Activated CD4-positive, alpha-beta T cell treated with anti-CD3 and anti-CD28 coated beads, Interleukin-2, amount 10 ng/mL, durations not matched to agents 24 days and 14 days (primary cell): ENCODE results near the gene LTF. TPM values are rescaled to one million over a fixed set of nuclear protein-coding genes. Genes with fewer than 3 reads are reported as not detected.
"Not testable (repeated sequence)": the region's sequence is repeated elsewhere in the genome, so short reads cannot be mapped to it uniquely, and the experiment has no call there.

Source experiments
- DNase-seq: peaks from one replicate; pipeline ENCODE4 v3.0.0; 2022
- H3K27ac Mint-ChIP-seq: one replicate; pipeline ENCODE4 v1.8.0; 2022; ENCODE audit warnings: mild to moderate bottlenecking, mixed read lengths
- H3K27me3 Mint-ChIP-seq: one replicate; pipeline ENCODE4 v1.8.0; 2022; ENCODE audit warnings: mixed read lengths
- H3K36me3 Mint-ChIP-seq: one replicate; pipeline ENCODE4 v1.8.0; 2022; ENCODE audit warnings: low read depth, mild to moderate bottlenecking, mixed read lengths
- H3K4me1 Mint-ChIP-seq: one replicate; pipeline ENCODE4 v1.8.0; 2021; ENCODE audit warnings: mixed read lengths
- H3K4me3 Mint-ChIP-seq: one replicate; pipeline ENCODE4 v1.8.0; 2022; ENCODE audit warnings: mild to moderate bottlenecking, moderate library complexity, mixed read lengths
- H3K9me3 Mint-ChIP-seq: one replicate; pipeline ENCODE4 v1.8.0; 2021; ENCODE audit warnings: mixed read lengths
- intact Hi-C: fragments of 100-400 bp; cut with micrococcal nuclease; formaldehyde crosslinking; loops from one replicate; pipeline ENCODE4 v1.15.1; 2023
- total RNA-seq: library from RNA; stranded (reverse); gene quantifications from 2 replicates; pipeline ENCODE4 v1.2.3, GENCODE V29; 2022

The LTF gene
- total RNA-seq, 1 donor from 2014 or later: not detected

DNA sequence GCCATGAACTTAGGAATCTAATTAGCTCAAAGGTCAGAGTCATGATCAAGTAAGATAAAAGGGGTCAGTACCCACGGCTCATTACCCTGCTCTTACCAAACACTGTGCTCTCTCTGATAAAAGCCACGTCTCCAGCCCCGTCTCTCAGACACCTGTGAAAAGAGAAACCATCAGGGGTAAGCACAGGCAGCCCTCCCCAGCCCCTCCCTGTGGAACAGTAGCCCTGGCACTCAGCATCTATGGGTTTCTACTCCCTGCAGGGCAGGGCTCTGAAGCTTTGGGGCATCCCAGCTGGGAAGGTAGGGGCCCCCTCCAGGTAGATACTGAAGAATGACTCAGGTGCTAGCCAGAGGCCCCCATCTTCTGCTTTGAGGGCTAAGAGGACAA is 10.5 kb downstream of the LTF start:
- Mint-ChIP-seq H3K27ac (no peak overlapping the region), H3K36me3 (no peaks in the 10 kb centered on the region), H3K9me3 (no peaks in the 10 kb centered on the region), H3K4me1 (peaks cover 2% of the 10 kb centered on the region), H3K4me3 (no peak overlapping the region), H3K27me3 (peaks cover 36% of the 10 kb centered on the region)
- intact Hi-C loops: no loop called here
- no peak for DNase-seq

DNA sequence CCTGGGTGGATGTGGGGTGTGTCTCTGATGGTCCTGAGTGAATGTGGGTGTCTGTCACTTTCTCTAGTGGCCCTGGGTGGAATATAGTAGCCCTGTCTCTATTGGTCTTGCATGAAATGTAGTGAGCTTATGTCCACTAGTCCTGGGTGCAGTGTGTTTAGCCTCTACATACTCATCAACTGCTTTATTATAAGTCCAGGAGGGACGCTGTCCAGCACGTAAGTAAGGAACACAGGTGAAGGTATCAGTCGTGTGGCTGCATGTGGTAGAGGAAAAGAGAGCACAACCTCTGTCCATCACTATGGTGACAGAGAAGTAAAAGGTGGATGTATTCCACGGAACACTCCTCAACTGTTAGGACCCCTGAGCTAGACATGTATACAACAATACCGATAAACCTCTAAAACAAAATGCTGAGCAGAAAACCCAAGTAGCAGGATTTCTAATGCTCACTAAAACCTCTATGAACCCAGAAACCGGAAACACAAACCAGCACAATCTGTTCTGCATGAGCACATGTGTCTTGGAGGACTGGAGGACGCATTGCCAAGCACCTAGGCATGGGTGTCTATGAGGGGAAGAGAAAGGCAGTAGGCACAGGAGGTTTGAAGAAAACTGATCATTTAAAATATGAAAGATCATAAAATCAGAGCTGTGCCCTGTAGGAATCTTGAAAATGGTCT is 11.0 kb downstream of the LTF start:
- H3K4me3 Mint-ChIP-seq: no peak overlapping the region
- H3K36me3 Mint-ChIP-seq: no peaks in the 10 kb centered on the region
- H3K9me3 Mint-ChIP-seq: no peaks in the 10 kb centered on the region
- H3K27me3 Mint-ChIP-seq: peaks cover 38% of the 10 kb centered on the region
- intact Hi-C loops: no loop called here
- no peak for DNase-seq
- H3K27ac Mint-ChIP-seq: no peak overlapping the region
- peaks cover 2% of the 10 kb centered on the region for H3K4me1 Mint-ChIP-seq

DNA sequence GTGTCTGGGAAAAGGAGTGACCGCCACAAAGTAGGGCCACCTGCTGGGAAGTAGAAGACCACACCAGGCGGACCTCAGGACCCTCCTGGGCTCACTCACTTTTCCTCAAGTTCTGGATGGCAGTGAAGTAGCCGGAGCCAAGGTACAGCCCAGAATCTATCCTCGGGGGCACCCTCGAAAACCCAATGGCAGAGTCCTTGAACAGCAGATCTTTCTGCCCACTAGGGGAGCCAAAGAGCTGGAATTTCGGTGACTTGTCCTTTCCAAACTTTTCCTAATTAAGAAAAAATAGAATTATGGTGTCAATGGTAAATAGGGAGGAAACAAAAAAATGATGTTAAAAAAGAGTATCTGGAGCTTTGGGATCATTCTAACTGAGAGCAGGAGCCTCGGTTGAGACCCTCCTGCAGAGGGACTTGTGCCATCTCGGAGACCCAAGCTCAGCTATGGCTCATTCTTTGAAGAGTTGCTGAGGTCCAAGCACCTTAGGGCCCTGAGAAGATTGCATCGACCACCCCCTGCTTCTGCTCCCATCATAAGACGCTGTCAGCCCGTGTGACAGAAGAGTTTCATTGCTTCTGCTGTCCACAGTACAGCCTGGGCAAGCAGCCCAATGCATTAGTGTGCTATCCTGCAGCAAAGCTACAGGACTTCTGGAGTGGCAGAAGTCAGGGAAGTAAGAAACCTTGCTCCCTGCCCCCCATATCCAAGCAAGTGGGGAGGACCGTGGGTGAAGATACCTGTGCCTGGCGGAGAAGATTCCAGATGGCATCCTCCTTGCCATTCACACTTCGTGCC is 14.8 kb downstream of the LTF start:
- Mint-ChIP-seq H3K9me3 (no peaks in the 10 kb centered on the region), H3K4me3 (no peak overlapping the region), H3K36me3 (no peaks in the 10 kb centered on the region), H3K4me1 (peaks cover 2% of the 10 kb centered on the region), H3K27ac (no peak overlapping the region), H3K27me3 (peaks cover 44% of the 10 kb centered on the region)
- DNase-seq: no peak
- intact Hi-C loops: no loop called here

DNA sequence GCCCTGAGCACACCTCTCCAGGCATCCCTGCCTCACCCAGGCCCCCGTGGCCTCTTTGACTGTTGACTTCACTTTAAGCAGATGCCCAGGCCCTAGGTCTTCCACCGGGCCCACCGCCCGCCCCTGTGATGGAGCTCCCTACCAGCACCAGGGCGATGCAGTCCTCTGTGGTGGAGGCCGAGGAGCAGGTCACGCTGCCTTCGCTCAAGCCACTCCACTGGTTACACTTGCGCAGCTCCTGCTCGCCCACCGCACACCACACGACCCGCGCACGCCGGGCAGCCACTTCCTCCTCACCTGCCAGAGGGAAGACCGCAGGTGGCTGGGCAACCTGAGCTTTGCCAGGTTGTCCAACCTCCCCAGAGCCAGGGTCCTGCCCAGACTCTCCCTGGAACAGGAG is 16.0 kb downstream of the LTF start:
- no peak for DNase-seq
- Mint-ChIP-seq H3K27me3 (peaks cover 38% of the 10 kb centered on the region), H3K4me3 (no peak overlapping the region), H3K27ac (no peak overlapping the region), H3K36me3 (no peaks in the 10 kb centered on the region), H3K9me3 (no peaks in the 10 kb centered on the region), H3K4me1 (peaks cover 5% of the 10 kb centered on the region)
- intact Hi-C loops: no loop called here

DNA sequence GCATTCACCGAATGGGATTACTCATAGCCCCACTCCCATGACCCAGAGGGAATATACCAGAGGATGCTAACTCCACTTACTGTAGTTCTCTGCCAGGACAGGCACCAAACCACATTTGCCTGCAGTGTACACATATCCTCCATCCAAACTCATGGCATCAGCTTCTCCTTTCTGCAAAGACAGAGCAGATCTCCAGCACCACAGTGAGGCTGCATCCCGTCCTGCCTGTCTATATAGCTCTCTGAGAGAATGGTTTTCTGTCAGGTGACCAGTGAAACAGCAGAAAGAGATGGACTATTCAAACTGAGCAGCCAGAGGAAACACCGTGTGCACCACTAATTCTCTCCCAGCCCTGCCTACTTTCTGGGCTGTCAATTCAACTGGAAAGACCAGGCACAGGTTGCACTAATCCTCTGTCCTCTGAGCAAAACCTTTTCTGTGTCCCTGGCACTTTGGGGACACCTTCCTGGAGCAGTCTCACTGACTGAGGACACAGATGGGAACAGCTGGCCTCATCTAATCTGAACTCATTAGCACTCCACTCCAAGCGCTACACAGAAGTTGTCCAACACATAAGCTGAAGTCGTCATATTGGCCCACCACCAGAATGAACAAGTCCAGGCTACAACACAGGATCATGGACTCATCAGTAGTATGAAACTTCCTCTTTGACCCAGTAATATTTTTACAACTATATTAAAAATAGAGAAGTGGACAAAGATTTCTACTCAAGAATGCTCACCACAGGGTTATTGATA is 17.3 kb downstream of the LTF start:
- DNase-seq: no peak
- H3K27ac Mint-ChIP-seq: no peak overlapping the region
- no peaks in the 10 kb centered on the region for H3K9me3 Mint-ChIP-seq
- H3K36me3 Mint-ChIP-seq: no peaks in the 10 kb centered on the region
- H3K27me3 Mint-ChIP-seq: peaks cover 26% of the 10 kb centered on the region
- no peak overlapping the region for H3K4me3 Mint-ChIP-seq
- intact Hi-C loops: no loop called here
- H3K4me1 Mint-ChIP-seq: peaks cover 4% of the 10 kb centered on the region

DNA sequence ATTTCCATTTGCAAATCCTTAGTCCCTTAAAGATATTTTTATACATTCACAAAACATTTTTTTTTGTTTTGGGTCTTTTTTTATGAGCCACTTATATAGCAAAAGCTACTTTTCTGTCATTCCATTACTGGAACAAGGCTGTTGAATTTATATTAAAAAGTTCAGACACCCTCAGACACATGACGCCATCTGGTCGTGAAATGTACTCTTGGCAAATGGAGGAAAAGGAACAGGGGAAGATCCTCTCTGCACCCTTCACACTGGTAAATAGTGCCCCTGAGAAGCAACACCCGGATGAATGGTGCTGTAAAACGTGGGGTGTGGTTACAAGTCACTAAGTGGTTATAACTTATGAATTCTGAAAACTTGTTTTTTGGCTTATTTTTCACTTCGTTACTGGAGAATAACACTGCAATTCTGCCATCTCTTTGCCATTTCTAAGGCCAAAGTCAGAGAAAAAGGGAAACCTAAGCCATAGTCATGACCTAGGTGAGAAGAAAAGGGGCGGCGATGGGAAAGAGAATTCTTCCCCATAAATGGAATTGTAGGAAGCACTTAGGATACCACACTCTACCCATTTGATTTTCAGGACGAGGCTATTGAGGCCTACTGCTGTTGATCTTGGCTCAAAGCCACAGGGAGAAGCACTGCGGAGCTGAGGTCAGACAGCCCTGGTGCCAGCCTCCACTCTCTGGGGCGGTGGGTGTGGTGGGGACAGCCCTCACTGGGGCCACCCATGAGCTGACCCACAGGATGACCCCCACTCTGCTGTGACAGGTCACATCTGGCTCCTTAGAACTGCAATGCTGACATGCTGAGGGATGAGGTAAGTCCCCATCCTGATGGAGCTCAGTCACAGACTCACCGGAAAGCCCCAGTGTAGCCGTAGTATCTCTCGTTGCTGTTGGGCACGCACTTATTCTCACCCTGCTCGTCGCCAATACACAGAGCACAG is 21.9 kb downstream of the LTF start:
- H3K27me3 Mint-ChIP-seq: peaks cover 7% of the 10 kb centered on the region

DNA sequence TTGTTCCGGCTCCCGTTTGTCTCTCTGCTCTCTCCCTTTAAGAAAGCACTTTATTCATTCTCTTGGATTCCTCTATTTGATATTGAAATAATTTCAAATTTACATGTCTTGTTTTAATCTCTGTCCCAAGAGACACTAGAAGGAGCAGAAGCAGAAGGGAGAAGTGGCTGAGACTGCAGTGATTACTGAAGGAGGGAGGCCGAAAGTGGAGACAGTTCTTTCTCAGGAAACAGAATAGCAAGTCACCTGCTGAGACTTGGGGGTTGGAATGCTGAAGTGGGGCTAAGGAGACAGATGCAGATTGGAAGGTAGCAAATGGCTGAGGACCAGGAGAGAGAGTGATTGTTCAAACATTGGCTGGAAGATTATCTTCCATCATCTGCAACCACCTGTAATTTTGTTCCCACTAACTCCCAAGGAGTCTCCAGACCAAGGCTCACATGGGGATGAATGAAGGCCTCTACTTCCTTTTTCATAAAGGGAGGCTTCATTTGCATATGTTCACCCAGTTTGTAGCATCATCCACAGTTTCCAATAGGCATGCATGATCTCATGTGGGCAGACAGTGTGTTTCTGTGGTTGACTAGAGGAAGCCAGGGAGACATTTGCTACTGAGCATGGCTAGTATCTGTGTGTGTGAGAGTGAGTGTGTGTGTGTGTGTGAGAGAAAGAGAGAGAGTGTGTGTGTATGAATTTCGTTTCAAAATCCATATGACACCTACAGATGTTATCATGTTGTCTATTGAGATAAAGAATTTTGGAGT is 24.0 kb downstream of the LTF start:
- Mint-ChIP-seq H3K27me3 (no peaks in the 10 kb centered on the region), H3K27ac (peak overlapping the region; percentile 10), H3K4me1 (peaks cover 25% of the 10 kb centered on the region), H3K9me3 (no peaks in the 10 kb centered on the region), H3K4me3 (peak overlapping the region; percentile 4), H3K36me3 (no peaks in the 10 kb centered on the region)
- intact Hi-C loops: loop anchor here (2.0 to 5.0 kb wide), 4 partner anchors 62 to 498 kb away; partner anchors contain the start of genes CCR1 and CXCR6
- DNase-seq: peak; percentile 85

More for the DNA sequence above, 21.9 kb downstream of the LTF start:
- intact Hi-C loops: loop anchor here (5.0 kb wide), 3 partner anchors 236 to 501 kb away; partner anchors contain the start of genes CCR1 and CXCR6
- no peak overlapping the region for H3K4me3 Mint-ChIP-seq
- no peak overlapping the region for H3K27ac Mint-ChIP-seq
- peaks cover 25% of the 10 kb centered on the region for H3K4me1 Mint-ChIP-seq
- H3K9me3 Mint-ChIP-seq: no peaks in the 10 kb centered on the region
- DNase-seq: peak; percentile 85
- no peaks in the 10 kb centered on the region for H3K36me3 Mint-ChIP-seq

DNA sequence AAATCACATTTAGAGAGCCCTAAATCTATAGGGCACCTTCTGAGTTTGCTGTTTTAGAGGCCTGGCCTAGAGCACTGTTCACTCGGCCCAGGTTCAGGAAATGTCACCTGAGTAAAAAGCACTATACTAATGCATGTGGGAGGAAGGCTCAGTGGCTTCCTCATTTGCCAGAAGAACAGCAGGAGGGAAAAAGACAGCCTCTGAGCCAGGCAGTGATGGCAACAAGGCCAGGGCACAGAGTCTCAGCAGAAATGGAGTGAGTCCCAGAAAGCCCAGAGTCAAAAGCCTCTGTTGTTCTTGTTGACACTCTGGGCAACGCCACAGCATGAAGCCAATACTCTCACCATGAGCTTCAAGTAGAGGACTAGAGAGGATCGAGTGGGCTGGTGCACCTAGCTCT is 25.9 kb downstream of the LTF start:
- H3K4me3 Mint-ChIP-seq: no peak overlapping the region
- peaks cover 2% of the 10 kb centered on the region for H3K27me3 Mint-ChIP-seq
- intact Hi-C loops: no loop called here
- no peaks in the 10 kb centered on the region for H3K9me3 Mint-ChIP-seq
- H3K4me1 Mint-ChIP-seq: peaks cover 22% of the 10 kb centered on the region
- no peak overlapping the region for H3K27ac Mint-ChIP-seq
- DNase-seq: no peak
- H3K36me3 Mint-ChIP-seq: no peaks in the 10 kb centered on the region

DNA sequence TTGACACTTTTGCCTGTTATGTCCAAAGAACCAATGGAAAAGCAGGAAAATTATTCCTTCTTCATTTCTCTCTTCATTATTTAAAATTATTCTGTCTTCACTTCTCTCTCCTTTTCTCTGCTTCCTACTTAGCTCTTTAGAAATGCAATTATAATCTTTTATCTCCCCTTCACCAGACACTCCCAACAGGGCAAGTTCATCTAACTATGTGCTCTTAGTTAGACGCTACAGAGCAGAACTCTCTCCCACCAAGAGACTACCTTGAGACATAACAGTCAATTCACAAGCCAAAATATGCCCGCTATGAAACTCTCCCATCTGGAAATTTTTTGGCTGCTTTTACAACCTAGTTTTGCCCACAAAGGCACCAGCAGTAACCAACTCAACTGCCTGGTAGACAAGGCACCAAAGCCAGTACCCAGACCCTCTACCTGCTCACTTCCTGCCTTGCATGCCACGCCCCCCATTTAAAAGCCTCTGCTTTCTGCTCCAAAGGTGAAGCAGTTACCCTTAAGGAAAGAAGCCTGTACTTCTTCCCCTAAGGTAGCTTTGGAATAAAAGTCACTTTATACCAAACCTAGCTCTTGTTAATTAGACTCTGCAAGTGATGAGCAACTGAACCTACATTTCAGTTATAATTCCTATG is 29.5 kb downstream of the LTF start:
- H3K27me3 Mint-ChIP-seq: peaks cover 2% of the 10 kb centered on the region
- H3K36me3 Mint-ChIP-seq: no peaks in the 10 kb centered on the region
- no peaks in the 10 kb centered on the region for H3K9me3 Mint-ChIP-seq
- peaks cover 5% of the 10 kb centered on the region for H3K4me1 Mint-ChIP-seq
- intact Hi-C loops: no loop called here
- no peak overlapping the region for H3K27ac Mint-ChIP-seq
- no peak overlapping the region for H3K4me3 Mint-ChIP-seq
- no peak for DNase-seq

DNA sequence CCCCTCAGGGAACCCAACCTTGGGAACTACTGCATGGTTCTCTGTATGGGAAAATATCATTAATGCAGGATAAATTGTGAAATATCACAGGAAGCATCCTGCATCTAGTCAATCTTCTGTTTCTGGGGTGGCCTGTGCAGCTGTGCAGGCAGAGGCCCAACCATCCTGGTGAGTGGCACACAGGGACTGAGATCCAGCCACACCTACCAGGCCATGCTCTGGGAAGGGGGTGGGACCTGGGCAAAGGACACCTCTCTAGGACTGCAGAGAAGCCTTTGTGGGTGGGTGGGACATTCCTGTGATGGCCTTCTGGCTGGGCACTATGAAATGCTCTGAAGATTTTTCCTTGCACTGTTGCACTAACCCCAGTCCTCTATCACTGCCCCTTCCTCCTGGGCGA is 30.9 kb downstream of the LTF start:
- Mint-ChIP-seq H3K36me3 (no peaks in the 10 kb centered on the region), H3K9me3 (no peaks in the 10 kb centered on the region), H3K4me1 (peaks cover 4% of the 10 kb centered on the region), H3K4me3 (no peak overlapping the region), H3K27me3 (peaks cover 5% of the 10 kb centered on the region), H3K27ac (no peak overlapping the region)
- no peak for DNase-seq
- intact Hi-C loops: no loop called here

DNA sequence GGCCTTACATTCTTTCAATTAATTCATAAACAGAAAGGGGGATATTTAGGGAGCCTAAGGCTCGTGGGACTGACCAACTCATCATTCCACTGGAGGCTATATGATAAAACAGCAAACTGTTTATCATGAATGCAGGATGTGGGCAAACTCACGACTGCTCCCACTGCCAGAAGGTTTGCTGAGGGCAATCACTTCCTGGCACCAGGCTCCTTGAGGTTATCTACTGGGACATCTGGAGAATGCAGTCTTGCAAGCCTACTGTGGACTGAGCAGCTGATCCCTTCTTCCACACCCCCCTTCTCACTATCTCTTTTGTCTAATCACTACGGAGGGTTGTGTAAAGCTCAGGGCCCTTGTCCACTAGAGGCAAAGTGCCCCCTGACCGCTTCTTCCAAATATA is 31.6 kb downstream of the LTF start:
- H3K27ac Mint-ChIP-seq, H3K4me1 Mint-ChIP-seq, H3K36me3 Mint-ChIP-seq, H3K4me3 Mint-ChIP-seq, H3K27me3 Mint-ChIP-seq, intact Hi-C loops, H3K9me3 Mint-ChIP-seq, DNase-seq: not testable (repeated sequence)

DNA sequence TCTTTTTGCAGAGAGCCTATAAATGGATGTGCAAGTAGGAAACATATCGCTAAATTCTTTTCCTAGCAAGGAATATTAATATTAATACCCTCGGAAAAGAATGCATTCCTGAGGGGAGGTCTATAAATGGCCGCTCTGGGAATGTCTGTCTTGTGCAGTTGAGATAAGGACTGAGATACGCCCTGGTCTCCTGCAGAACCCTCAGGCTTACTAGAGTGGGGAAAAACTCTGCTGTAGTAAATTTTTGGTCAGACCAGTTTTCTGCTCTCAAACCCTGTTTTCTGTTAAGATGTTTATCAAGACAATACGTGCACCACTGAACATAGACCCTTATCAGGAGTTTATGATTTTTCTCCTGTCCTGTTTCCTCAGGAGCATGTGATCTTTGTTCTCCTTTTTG is 32.8 kb downstream of the LTF start:
- not testable (repeated sequence) for H3K4me3 Mint-ChIP-seq, H3K27ac Mint-ChIP-seq

More for the DNA sequence above, 32.8 kb downstream of the LTF start:
- intact Hi-C loops, H3K27me3 Mint-ChIP-seq, H3K36me3 Mint-ChIP-seq, H3K9me3 Mint-ChIP-seq, H3K4me1 Mint-ChIP-seq, DNase-seq: not testable (repeated sequence)
